22Rv1 (cell line): ENCODE data around the gene CTNND2.

Experiments used
- ZFX ChIP-seq: fragments of 450-650 bp; IDR thresholded peaks from 2 replicates; pipeline ENCODE4 v1.6.1; 2017; ENCODE audit warnings: antibody characterized with exemption, borderline replicate concordance
- TF ChIP-seq, protein P1 (sequence below): fragments of 450-650 bp; IDR thresholded peaks from 2 replicates; pipeline ENCODE4 v1.5.1; 2017; ENCODE audit warnings: mild to moderate bottlenecking

DNA sequence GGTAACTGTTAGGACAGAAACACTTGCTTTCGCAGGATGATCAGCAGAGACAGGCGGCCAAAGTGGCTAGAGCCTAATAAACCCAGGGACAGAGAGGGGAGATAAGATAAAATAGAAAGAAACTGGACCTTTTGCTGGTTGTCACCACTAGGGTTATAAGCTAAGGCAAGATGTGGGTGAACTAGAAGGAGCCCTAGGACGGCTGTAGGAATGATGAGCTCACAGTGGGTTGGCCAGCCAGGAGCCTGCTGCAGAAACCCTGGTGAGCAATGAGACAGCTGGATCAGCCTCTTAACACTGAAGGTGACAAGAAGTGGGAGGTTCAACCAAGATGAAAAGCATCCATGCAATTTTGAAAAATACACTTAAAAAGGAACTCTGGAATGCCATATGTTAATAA, 13.5 kb downstream of the CTNND2 start:
- TF ChIP-seq, protein P1, sequence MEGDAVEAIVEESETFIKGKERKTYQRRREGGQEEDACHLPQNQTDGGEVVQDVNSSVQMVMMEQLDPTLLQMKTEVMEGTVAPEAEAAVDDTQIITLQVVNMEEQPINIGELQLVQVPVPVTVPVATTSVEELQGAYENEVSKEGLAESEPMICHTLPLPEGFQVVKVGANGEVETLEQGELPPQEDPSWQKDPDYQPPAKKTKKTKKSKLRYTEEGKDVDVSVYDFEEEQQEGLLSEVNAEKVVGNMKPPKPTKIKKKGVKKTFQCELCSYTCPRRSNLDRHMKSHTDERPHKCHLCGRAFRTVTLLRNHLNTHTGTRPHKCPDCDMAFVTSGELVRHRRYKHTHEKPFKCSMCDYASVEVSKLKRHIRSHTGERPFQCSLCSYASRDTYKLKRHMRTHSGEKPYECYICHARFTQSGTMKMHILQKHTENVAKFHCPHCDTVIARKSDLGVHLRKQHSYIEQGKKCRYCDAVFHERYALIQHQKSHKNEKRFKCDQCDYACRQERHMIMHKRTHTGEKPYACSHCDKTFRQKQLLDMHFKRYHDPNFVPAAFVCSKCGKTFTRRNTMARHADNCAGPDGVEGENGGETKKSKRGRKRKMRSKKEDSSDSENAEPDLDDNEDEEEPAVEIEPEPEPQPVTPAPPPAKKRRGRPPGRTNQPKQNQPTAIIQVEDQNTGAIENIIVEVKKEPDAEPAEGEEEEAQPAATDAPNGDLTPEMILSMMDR, result no peak
- TF ChIP-seq ZFX, result no peak
